ENCODE results near the gene PCGF3.
"Not testable (repeated sequence)": the region's sequence is repeated elsewhere in the genome, so short reads cannot be mapped to it uniquely, and the experiment has no call there.

Gene PCGF3

DNA sequence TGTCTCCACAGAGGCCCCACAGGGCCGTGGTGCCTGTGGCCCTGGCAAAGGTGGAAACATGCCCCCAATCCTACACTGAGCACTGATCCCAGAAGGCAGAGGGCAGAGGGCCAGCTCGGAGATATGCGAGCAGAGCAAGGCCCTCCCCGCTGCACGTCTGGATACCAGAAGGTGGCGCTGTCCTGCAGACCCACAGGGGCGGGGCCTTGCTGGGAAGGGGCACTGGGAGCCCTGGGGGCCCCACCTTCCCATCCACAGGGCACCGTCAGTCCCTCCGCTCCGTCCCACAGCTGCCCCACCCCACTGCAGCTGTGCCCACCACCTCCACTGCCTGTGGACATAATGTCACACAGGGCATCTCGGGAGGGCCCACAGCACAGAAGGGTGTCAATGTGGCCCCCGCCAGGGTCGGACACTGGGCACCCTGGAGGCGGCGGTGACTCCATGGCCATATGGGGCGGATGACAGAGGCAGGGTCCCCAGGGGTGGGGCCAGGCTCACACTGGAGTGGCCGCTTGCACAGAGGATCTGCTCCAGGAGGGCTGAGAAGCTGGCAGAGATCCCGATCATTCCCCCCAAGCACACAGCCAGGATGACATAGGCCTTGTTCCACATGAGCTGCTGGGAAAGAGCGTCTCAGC is 21.5 kb upstream of the PCGF3 start:
- DNase-seq, result peak; percentile 36

DNA sequence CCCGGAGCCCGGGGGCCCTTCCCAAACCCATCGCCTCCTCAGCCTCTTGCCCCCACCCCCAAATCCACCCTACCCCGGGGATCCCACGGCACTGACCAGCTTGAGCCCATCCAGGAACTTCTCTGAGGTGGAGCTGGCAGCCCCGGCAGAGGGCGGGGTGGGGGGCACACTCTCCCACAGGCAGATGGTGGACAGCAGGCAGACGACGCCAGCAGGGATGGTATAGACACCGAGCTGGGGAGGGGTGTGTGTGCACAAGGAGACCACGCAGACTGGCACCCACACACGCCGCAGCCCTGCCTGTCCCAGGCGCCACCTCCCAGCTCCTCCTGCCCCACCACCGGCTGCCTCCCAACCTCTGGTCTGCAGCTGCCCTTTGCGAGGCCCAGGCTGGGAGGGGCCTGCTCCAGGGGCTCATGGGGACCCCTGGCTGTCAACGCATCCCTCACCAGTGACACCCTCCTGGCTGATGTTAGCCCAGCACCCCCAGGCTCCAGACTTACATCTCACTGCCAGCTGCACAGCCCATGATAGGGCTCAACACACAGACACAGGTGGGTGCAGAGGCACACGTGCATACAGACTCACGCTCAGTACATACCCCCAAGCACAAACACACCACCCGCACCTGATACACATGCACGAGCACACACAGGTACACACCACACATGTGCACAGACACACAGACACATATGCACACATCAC is 20.9 kb upstream of the PCGF3 start:
- DNase-seq, result no peak

DNA sequence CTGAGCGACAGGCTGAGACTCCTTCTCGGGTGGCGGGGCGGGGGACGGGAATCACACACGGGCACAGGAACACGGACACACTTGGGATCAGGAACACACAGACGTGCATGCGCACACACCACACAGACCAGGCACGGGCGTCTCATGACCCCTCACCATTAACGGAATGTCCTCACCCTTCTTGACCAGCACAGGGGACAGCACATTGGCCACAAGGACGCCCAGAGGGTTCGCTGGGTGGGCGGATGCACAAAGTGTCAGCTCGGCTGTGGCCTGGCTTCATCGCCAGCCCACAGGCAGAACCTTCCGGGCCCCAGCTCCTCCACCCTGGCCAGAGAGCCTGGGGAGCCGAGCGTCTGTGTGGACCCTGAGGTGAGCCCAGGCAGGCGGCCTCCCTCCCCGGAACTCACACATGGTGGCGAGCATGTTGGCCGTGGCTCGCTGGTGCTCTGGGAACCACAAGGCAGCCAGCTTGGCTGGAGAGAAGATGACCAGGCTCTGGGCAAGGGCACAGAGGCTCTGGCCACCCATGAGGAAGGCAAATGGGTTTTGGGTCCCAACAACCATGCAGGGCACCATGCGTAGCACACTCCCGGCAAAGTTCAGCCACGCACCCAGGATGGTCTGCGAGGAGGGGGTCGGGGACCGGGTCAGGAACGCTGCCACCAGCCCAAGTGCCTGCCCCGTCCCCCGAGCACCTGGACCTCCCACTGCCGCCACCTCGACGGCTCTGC is 19.8 kb upstream of the PCGF3 start:
- no peak for DNase-seq

DNA sequence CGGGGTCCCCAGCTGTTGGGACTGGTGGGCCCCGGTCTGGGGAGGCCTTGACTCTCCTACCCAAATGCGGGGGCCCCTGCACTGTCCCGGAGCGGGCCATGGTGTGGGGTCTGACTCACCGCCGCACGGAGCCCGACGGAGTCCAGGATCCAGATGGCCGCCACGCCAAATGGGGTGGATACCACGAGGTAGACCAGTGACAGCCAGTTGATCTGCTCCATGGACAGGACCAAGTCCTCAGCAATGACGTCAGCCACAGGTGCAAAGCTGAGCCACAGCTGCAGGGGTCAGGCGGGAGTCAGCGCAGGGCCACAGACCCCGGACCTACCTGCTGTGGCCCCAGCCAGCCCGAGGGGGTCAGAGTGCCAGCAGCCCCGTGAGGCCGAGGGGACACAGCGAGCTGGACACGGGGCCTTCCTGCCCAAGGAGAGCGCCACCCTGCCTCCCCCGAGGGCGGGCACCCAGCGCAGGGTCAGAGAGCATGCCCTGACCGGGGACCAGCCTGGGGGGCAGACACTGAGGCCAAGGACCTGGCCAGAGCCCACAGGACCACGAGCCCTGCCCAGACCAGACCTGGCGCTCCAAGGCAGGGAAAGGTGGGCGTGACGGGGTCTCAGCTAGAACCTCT is 19.1 kb upstream of the PCGF3 start:
- DNase-seq, result no peak

DNA sequence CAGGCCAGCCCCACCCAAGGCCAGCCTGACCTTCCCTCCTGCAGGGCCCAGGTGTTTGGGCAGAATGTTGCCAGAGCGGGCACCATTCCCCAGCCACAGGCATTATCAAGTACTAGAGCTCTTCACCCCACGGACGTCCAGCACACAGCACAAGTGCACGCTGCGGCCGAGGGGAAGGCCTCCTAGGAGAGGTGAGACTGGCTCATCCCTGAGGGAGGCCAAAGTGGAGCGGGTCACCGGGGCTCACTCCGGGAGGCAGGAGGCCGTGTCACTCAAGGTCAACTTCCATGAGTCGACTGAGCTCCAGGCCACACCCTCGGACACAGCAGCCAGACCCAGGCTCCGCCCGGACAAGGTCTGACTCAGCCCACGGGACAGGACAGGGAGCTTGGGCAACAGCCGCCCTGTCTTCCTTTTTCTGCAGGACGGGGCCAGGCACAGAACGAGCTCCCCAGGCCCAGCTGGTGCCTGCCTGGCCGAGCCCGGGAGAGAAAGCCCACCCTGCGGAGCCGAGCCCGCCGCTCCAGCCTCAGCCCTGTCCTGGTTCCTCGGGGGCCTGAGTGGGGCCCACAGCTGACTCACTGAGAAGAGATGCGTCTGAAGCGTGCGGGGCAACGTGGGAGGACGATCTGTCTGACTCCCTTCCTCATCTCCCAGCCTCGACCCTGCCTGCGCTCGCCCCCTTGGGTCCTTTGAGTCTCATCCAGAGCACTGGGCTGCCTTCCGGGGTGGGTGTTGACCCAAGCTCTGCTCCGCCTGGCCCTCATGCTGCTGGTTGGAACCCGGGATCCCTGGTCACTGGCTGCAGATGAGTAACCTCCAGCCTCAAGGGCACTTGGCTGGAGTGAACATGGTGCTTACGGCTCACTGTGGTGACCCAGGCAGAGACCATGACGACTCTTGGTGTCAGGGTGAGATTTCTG is 18.3 kb upstream of the PCGF3 start:
- peak; percentile 83 for DNase-seq

DNA sequence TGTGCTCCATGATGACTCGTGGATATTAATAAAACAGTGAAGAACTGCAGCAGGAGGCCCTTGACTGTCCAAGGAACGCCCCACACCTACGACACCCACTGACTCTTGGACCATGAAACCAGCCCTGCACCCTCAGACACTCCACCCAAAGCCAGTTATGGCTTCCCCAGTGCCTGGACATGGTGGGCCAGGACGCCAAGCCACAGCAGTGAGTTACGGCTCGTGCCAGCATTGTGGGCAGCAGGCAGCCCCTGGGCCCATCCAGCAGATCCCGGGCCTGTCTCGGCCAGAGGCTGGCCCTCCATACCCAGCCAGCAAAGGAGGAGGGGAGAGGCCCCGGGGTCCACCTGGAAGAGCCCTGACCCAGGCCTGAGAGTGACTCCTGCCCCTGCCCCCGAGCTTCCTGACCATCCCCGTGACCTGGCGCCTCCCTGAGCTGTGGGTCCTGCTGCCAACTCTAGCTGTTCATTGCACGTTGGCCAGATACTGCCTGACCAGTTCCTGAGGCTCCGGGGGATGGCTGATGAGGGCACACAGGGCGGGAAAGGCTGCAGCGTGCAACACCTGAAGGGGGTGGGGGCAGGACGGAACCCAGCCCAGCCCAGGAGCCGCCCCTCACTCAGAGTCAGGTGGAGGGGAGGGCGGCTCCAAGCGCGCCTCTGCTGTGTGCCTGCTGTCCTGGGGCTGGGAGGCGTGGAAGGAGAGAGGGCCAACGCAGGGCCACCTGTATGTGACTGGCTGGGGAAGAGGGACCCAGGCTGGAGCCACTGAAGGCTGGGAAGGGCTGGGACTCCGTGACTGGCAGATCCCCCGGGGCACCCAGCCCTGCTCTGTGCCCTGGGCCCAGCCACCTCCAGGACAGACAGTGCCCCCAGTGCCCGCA is 17.4 kb upstream of the PCGF3 start:
- no peak for DNase-seq

DNA sequence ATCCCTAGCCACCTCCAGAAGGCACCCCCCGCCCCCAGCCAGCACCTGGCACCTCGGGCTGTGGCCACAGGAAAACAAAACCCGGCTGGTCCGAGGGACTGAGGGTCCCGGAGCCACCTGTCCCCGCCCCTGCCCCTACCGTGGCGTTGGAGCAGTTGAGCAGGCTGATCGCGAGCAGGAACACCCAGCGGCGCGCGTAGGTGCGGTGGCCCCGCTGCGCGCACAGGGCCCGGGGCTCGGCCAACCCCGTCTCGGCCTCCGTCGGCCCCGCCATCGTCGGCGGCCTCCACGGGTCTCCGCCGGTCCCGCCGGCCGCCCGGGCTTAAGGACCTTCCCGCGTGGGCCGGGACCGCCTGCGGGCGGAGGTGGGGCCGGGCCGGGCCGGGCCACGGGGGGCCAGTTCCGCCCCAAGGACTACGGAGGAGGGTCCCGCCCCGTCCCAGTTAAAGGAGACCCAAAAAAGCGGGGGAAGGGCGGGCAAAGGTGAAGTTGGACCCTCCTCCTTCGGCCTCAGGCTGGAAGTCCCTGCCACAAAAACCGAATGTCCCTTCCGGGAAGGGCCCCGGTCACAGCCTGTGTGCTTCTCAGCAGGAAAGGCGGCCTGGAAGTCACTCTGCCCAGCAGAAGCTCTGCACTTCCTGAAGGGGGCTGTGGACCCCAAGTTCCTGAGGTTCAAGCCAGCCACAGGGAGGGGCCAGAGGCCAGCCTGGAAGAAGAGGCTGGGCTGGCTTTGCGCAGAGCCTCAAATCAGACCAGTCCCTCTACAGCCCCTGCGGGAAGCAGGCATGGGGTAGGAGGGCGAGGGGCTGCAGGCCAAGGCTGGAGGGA is 16.6 kb upstream of the PCGF3 start, which contains the start of gene SLC49A3:
SLC49A3 (minus strand) TSS at position 298 of the 828 bp plus-strand sequence; CDS start at position 274, 24 bp downstream.
- DNase-seq, result no peak

DNA sequence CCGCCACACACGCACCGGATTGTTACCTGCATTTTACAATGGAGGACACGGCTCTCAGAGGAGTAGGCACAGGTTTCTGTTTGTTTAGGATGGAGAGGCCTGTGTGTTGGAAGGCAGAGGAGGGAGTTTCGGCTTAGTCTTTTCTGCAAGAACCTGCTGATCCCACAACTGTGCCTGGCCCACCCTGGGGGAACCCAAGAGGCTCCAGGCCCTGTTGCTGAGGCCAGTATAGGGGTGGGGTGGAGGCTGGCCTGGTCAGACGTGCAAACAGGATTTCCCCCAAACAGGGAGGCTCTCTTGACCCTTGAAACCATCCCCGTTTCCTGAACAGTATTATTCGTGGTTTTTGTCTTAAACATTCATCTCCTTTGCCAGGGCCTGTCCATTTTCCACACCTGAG is 15.9 kb upstream of the PCGF3 start:
- DNase-seq, result no peak

DNA sequence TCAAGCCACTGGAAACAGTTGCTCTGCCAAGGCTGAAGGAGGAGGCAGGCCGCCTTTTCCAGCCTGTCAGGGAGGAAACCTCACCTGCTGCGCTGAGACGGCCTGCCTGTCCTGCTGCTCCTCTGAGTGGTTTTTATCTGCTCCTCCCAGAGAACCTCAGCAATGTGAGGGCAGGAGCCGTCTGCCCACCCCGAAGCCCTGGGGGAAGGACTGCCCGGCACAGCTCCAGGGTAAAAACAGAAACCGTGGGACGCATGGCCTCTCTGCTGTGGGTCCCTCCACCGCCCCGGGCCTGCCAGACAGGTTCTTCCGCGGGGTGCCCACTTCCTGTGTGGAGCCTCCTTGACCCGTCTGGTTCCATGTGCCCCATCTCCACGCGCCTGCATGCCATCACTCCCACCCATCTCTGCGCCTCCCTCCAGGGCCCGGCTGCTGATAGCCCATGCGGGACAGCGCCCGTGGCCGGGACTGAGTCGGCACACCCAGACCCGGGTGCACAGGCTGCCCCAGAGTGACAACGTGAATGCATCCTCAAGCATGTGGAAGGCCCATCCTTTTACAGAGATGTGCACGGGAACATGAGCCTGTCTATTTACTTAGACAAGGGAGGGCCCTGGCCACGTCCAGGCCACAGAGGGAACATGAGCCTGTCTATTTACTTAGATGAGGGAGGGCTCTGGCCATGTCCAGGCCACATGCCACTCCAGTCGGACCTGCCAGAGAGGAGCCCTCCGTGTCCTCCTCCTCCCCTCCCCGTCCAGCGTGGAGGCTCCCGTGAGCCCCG is 12.7 kb upstream of the PCGF3 start:
- DNase-seq, result no peak

DNA sequence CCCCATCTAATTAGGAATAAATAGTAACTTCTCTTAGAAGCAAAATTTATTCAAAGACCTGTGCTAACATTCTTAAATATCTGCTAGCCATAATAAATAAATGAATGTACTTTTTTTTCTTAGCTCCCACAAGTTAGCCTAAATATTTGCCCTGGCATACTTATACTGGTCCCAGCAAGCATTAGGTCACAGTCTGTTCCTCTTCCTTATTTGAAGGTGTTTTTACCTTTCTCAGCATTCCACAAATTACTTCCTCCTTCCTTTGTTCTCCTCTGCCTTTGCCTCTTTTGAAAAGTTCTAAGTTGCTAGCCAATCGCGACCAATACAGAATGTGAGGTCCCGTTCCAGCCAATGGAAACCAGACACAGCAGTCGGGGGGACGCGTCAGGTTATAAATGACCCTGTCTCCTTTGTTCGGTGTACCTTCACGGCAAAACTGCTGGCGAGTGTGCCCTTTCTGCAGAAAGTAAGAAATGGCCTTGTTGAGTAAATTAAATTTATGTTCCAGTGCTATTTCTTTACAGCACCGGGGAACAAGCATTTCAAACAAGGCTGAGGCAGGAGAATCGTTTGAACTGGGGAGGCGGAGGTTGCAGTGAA is 11.2 kb upstream of the PCGF3 start:
- DNase-seq, result not testable (repeated sequence)

DNA sequence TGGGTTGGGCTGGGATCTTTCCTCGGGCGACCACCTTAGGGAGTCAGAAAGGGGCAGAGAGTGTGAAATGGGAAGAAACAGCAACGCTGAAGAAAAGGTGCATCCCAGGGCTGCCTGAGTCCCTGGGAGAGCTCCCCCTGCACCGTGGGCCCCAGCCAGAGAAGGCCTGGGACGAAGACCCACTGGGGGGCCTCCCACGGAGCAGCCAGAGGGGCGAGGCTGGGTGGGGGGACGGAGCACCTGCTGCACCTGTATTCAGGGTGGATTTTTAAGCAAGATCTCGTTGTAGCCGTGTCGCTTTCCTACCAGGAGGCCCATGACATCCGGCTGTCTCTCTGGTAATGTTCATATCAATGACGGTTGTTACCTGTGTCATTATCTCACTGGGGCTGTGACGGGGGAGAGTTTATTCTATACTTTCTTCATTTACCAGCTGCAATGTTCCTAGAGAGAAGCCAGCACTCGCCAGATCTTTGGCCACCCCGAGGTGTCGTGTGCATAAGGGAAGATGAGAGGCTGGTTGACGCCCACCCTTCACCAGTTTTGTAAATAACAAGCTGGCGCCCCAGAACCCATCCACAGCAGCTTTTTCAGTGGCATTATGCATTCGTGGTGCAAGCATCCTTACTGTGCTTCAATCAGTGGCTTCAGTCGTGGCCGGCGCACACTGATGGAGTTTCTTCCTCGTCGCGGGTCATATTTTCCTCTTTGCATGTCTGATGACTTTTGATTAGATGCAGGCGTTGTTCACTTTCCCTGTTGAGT is 5.6 kb upstream of the PCGF3 start:
- no peak for DNase-seq

DNA sequence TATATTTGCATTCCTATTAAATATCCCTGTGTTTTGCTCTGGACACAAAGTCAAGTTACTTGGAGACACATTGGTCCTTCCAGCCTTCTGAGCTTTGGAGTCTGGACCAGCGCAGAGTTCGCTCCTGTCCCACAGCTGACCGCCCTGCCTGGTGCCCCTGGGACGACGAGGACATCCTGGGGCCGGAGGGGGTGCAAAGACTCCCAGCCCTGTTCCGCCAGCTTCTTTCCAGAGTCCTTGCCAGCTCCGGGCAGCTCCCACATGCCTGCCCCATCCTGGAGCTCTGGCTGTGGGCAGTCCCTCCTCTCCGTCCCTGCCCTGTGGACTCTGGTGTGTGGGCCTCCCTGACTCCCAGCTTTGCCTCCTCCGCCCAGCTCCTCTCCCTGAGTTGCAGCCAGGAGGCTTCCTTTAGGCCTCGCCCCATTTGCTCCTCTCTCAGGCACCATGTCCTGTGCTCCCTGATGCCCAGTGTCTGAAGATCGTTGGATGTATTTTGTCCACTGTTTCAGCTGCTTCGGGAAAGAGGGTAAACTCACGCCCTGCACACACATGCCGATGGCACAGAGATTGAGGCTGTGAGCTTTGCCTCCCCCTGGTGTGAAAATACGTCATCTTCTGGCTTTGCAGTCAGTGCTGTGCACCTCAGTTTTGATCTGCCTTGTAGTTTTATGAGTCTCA is 4.9 kb upstream of the PCGF3 start:
- no peak for DNase-seq

DNA sequence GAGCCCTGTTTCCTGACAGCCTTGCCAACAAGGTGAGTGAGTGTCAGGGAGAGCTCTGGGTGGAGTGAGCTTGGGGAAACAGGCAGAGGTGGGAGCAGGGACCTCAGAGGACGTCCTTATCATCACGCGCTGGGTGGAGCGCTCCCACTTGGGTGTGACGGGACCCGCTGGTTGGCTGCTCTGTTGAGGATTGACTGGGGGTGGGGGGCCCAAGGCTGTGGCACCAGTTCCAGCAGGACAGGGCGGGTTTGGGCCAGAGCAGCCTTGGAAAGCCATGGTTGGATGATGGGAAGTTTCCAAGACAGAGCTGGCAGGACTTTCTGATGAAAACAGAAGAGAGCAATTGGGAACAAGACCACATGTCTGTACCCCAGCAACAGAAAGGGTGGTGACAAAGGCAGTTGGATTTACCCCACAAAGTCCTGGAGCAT is 3.0 kb upstream of the PCGF3 start:
- DNase-seq, result no peak

DNA sequence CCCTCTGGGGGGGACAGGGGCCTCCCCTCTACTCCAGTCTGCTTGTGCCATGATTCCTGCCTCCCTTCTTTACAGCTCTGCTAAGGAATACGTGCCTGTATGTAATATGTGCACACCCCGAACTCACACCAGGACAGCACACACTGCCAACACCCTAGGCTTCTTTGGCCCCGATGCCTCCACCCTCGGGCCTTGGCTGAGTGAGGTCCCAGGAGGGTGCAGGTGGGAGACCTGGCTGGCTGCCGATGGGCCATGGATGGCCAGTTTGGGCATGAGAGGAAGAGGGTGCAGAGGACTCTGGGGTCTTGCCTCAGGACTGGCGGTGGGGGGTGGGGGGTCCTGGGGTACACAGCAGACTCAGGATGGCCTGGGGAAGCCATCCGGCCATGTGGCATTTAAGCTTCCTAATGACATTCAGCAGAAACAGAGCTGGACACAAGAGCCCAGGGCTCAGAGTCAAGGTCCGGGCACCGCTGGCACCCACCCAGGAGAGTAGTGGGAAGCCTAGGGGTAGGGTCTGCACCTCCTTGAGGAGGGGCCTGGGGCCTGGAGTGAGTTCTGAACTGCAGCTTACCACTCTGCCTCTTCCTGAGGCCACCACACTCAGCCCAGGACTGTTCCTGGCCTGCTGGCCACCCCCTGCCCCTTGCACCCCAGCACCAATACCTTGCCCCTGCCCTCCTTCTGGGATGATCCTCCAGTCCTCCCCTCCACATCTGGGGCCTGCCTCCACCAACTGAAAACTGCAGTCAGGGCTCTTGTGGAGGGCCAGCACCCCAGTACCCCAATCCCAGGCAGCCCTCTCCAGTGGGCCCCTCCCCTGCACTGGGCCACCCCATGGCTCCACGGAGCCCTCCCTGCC is 2.1 kb upstream of the PCGF3 start:
- DNase-seq, result no peak

DNA sequence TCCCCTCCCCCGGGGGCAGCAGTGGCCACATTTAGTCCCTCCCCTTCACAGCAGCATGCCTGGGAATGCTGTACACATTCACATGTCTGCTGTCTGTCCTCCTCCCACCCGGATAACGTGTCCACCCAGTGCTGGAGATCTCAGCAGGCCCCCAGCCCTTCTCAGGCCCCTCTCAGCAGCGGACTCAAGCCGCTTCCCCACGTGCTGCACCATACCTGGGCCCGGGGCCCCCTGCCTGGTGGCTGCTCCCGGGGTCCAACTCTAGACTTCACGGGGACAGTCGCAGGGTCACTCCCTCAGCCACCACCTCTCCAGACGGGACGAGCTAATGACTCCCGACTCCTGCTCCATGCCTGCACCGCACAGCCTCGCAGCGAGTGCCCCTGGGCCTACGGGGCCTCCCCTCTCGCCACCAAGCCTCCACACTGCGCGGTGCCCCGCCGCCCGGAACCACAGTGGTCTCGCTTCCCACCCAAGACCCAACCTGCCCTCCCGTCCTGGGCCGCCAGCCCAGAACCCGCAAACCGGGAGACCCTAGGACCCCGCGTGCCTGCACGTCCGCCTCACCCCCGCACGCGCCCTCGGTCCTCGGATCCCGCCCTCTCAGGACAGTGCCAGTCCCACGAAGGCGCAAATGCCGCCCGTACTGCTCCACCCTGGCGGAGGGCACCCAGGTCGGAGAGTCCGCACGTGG is 1.3 kb upstream of the PCGF3 start:
- no peak for DNase-seq

DNA sequence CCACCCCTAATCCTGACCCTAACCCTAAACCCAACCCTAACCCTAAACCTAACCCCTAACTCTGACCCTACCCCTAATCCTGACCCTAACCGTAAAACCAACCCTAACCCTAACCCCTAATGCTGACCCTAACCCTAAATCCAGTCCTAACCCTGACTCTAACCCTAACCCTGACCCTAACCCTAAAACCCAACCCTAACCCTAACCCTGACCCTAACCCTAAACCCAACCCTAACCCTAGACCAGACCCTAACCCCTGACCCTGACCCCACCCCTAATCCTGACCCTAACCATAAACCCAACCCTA is 708 bp upstream of the PCGF3 start:
- DNase-seq, result no peak
